Activated CD8-positive, alpha-beta T cell treated with anti-CD3 and anti-CD28 coated beads for 36 hours (primary cell): ENCODE results near the gene ZIC5. TPM values are rescaled to one million over a fixed set of nuclear protein-coding genes. Genes with fewer than 3 reads are reported as not detected.

Experiments
- ATAC-seq: fragments of 200-7000 bp; cut with Tn5 transposase; one replicate; pipeline ENCODE4 v1.10.0; 2021; ENCODE audit warnings: mild to moderate bottlenecking, moderate library complexity
- CTCF ChIA-PET: fragments of 350-600 bp; sonication (Branson Sonifier 250); formaldehyde crosslinking; loops from one replicate; lab custom pipeline; 2021; ENCODE audit warnings: antibody characterized with exemption; lab: Charles Lee
- POLR2A ChIA-PET: fragments of 350-600 bp; sonication (Branson Sonifier 250); formaldehyde crosslinking; loops from one replicate; lab custom pipeline; 2021; ENCODE audit warnings: antibody characterized with exemption; lab: Charles Lee
- DNase-seq: peaks from one replicate; pipeline ENCODE4 v3.0.0-alpha.2; 2020
- H3K27ac Mint-ChIP-seq: one replicate; pipeline ENCODE4 v1.8.0; 2021; ENCODE audit warnings: mild to moderate bottlenecking, mixed read lengths
- H3K27me3 Mint-ChIP-seq: one replicate; pipeline ENCODE4 v1.8.0; 2021; ENCODE audit warnings: mixed read lengths
- H3K36me3 Mint-ChIP-seq: one replicate; pipeline ENCODE4 v1.8.0; 2021; ENCODE audit warnings: low read depth, mixed read lengths
- H3K4me1 Mint-ChIP-seq: one replicate; pipeline ENCODE4 v1.8.0; 2021; ENCODE audit warnings: low read depth, mixed read lengths
- H3K4me3 Mint-ChIP-seq: one replicate; pipeline ENCODE4 v1.8.0; 2021; ENCODE audit warnings: mild to moderate bottlenecking, moderate library complexity, mixed read lengths
- H3K9me3 Mint-ChIP-seq: one replicate; pipeline ENCODE4 v1.8.0; 2021; ENCODE audit warnings: mixed read lengths
- intact Hi-C: fragments of 100-400 bp; cut with micrococcal nuclease; formaldehyde crosslinking; loops from one replicate; pipeline ENCODE4 v1.10.0; 2022
- total RNA-seq, 2 experiments: library from RNA; stranded (reverse); gene quantifications; one replicate each; pipeline ENCODE4 v1.2.3, GENCODE V29; 2021
- TF ChIP-seq, protein P1 (sequence below): fragments of 200-600 bp; IDR thresholded peaks from one replicate; pipeline ENCODE4 v1.8.0; 2022; ENCODE audit warnings: antibody characterized with exemption, mild to moderate bottlenecking

Gene ZIC5
- total RNA-seq, 2 experiments from 2014 or later, result not detected

- Mint-ChIP-seq H3K27me3 (peaks cover 36% of the 10 kb centered on the region), H3K4me3 (no peak overlapping the region), H3K4me1 (peaks cover 17% of the 10 kb centered on the region), H3K36me3 (no peaks in the 10 kb centered on the region), H3K27ac (no peak overlapping the region), H3K9me3 (no peaks in the 10 kb centered on the region)
- DNase-seq (no peak), ATAC-seq (no peak)
- intact Hi-C loops, result loop anchor here (5.0 to 10.0 kb wide), 2 partner anchors 256 to 602 kb away; no protein-coding TSS in a partner anchor
- TF ChIP-seq, protein P1, sequence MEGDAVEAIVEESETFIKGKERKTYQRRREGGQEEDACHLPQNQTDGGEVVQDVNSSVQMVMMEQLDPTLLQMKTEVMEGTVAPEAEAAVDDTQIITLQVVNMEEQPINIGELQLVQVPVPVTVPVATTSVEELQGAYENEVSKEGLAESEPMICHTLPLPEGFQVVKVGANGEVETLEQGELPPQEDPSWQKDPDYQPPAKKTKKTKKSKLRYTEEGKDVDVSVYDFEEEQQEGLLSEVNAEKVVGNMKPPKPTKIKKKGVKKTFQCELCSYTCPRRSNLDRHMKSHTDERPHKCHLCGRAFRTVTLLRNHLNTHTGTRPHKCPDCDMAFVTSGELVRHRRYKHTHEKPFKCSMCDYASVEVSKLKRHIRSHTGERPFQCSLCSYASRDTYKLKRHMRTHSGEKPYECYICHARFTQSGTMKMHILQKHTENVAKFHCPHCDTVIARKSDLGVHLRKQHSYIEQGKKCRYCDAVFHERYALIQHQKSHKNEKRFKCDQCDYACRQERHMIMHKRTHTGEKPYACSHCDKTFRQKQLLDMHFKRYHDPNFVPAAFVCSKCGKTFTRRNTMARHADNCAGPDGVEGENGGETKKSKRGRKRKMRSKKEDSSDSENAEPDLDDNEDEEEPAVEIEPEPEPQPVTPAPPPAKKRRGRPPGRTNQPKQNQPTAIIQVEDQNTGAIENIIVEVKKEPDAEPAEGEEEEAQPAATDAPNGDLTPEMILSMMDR, result no peak
- POLR2A ChIA-PET, result interaction anchor here (1.1 kb wide), 2 partner anchors 8 to 16 kb away, joined by 3 read pairs; no protein-coding TSS in a partner anchor
- CTCF ChIA-PET, result interaction anchor here (0.7 to 5.6 kb wide), 7 partner anchors 14 to 603 kb away, joined by 3 to 59 read pairs (median 7); no protein-coding TSS in a partner anchor
Observed at GRCh38 chr13:99913167-99913566, 58.4 kb downstream of the ZIC5 start.

Other genes starting within 250 kb of the ZIC5 start
- gene ZIC2, start 10.0 kb upstream of the ZIC5 start, total RNA-seq, result not detected
- 1 to 10 TPM; 8.4 to 9.2 TPM for gene PCCA, start 117.3 kb upstream of the ZIC5 start, total RNA-seq